SKM-1 (cell line): ENCODE measurements around the gene F2RL1.
"Not testable (repeated sequence)": the region's sequence is repeated elsewhere in the genome, so short reads cannot be mapped to it uniquely, and the experiment has no call there.

ENCODE experiments used
- DNase-seq: peaks from one replicate; lab custom pipeline; 2025; ENCODE audit not compliant: unreplicated experiment; lab: John Stamatoyannopoulos, UW

The F2RL1 gene, protein sequence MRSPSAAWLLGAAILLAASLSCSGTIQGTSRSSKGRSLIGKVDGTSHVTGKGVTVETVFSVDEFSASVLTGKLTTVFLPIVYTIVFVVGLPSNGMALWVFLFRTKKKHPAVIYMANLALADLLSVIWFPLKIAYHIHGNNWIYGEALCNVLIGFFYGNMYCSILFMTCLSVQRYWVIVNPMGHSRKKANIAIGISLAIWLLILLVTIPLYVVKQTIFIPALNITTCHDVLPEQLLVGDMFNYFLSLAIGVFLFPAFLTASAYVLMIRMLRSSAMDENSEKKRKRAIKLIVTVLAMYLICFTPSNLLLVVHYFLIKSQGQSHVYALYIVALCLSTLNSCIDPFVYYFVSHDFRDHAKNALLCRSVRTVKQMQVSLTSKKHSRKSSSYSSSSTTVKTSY

DNA sequence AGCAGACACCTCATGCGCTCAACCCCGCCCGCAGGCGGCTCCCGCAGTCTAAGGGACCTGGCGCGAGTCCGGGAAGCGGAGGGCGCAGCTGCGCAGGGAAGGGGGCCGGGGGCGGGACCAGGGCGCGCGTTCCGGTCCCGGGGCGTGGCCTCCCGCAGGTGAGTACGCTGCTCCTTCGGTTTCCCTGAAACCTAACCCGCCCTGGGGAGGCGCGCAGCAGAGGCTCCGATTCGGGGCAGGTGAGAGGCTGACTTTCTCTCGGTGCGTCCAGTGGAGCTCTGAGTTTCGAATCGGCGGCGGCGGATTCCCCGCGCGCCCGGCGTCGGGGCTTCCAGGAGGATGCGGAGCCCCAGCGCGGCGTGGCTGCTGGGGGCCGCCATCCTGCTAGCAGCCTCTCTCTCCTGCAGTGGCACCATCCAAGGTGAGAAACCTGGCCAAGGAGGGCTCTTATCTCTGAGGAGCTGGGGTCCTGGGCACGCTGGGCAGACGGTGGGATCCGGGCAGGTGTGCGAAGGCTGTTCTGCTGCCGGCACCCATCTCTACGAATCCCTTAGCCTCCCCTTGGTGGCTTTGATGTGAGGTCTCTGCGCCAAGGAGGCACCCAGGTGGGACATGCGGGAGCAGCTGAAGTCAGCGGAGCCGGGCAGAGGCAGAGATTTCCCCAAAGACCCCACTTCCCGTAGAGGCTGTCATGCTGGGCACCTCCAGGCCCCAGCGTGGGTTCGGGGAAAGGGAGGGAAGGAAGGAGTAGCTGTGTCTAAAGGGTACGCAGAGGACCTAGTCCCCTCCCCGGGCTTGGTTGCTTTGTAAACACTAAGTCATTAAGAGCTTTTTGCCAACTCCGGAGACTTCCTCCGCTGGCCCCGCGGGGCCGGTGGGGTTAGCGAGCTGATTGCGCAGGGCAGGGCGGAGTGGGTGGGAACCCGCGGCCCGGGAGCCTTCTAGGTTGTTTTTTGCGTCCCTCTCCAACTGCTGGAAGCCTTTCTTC is at the start of gene F2RL1:
TSS of gene F2RL1 (plus strand) at position 187 of the 988 bp plus-strand sequence. CDS start at position 340, 153 bp downstream.
- no peak for DNase-seq

DNA sequence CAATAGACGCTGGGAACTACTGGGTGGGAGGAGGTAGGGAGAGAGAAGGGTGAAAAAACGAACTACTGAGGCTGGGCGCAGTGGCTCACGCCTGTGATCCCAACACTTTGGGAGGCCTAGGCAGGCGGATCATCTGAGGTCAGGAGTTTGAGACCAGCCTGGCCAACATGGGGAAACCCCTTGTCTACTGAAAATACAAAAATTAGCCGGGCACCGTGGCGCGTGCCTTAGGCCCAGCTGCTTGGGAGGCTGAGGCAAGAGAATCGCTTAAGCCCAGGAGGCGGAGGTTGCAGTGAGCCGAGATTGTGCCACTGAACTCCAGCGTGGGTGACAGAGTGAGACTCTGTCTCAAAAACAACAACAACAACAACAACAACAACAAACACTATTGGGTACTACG is 47.8 kb upstream of the F2RL1 start:
- DNase-seq: not testable (repeated sequence)

DNA sequence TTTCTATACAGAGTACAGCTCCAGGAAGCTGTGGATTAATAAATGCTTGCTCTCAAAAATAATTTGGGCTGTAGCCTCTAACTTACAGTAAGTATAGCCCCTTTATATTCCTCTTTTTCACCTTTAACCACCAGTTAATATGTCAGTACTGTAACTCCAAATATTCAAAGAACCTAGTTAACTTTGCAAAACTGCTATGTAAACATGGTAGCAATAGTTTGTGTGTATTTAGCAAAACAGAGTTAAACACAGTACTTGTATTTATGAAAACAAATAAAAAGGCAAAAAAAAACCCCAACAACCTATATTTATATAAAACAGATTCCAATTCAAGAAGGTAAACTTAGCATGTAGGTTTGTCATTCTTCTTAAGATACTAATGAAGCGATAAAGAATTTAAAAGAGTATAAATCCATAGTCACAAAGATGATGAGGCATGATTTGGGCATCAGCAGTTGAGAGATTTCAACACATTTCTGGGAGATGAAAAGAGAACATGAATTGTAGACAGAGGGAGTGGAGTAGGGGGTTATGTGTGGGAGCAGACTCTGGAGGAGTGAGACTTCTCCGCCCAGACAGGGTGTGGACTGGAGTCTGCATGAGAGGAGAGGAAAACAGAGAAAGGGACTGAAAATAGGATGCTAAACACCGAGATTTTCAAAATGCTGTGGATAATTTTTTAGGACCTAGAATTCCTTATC is 47.0 kb upstream of the F2RL1 start:
- no peak for DNase-seq

DNA sequence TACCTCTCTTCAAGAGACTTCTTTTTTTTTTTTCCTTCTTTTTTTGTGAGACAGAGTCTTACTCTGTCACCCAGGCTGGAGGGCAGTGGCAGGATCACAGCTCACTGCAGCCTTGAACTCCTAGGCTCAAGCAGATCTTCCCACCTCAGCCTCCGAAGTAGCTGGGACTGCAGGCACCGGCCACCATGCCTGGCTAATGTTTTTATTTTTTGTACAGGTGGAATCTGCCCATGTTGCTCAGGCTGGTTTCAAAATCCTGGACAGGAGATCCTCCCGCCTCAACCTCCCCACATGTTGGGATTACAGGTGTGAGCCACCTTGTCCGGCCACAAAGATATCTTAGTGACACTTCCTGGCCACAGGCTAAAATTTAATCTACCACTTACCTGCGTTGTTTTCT is 42.9 kb upstream of the F2RL1 start:
- DNase-seq: no peak

DNA sequence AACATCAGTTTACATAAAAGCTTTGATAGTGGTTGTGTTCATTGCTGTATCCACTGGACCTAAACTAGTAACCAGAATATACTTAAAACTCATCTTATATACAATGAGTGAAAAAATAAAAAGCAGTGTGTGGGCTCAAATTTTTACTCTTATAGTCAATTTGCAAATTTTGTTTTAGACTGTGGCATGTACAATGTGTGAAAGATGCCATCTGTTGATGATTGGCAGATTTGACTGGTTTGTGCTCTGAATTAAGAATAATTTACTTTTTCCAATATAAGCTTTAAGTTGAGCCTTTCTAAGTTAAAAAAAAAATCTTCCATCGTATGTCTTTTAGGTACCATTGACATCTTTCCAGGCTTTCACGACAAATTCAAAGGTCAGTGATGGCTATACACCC is 42.4 kb upstream of the F2RL1 start:
- DNase-seq: no peak

DNA sequence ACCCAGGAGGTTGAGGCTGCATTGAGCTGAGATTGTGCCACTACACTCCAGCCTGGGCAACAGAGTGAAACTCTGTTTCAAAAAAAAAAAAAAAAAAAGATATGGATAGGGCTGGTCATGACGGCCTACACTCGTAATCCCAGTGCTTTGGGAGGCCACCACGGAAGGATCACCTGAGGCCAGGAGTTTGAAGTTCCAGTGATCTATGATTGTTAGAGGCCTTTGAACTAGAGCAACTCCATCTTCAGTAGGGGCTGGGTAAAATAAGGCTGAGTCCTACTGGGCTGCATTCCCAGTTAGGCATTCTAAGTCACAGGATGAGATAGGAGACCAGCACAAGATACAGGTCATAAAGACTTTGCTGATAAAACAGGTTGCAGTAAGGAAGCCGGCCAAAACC is 38.2 kb upstream of the F2RL1 start:
- not testable (repeated sequence) for DNase-seq

DNA sequence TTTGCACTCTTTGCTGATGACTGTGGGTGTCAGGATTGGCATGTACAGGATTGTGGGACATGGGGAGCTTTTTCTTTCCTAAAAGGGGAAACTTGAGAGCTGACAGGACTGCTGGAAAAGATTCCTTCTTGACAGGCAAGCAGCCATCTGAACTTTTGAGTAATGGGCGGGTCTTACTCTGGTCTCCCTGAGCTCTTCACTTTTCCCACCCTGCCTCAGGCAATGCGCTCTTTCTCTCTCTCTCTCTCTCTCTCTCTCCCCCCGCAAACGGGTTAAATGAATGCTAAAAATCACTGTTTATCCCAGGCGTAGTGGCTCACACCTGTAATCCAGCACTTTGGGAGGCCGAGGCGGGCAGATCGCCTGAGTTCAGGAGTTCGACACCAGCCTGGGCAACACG is 37.1 kb upstream of the F2RL1 start:
- no peak for DNase-seq

DNA sequence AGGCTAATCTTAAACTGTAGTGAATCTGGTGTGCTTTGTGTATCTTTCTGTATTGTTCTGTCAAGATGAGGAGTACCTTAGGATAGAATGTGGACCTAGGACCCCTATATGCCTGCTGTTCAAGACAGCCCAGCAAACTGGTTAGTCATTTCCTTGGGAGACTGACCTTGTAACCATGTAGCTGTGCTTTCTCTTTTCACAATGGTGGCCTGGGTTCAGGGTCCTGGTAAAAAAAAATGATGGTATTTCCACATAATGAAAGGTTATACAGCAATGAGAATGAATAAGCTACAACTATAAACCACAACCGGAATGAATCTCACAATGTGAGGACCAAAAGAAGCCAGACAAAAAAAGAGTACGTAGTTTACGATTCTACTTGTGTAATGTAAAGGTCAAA is 36.4 kb upstream of the F2RL1 start:
- DNase-seq: no peak

DNA sequence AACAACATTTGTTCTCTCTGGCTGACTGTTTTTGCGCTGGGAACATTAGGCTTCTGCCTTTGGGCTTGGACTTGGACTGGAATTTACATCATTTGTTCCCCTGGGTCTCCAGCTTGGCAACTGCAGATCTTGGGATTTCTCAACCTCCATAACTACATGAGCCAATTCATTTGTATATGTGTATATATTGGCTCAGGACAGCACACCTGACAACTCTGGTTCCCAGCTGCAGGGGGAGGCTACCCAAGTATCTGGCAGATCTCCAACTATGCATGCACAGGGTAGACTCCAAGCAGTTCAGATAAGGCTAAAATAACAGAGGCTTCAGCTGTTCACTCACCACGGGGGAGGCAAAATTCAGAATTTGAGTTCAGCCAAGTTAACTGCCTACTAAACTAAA is 31.6 kb upstream of the F2RL1 start:
- no peak for DNase-seq

DNA sequence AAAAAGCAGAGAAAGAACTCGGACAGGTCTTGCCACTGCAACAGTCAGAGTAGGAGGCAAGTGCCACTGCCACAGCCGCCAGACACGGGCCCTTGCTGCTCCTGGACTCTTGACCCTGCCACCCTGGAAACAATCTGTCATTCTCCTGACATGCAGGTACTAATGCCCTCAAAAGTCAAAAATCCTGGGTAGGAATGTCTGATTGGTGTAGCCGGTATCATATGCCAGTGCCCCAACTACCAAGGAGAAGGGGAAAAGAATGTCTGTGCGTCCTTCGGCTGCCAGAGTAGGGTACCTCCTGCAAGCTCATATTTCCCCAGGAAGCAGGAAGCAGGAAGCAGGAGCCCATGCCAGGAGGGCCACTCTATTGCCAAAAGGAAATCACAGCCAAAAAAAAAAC is 30.5 kb upstream of the F2RL1 start:
- no peak for DNase-seq

DNA sequence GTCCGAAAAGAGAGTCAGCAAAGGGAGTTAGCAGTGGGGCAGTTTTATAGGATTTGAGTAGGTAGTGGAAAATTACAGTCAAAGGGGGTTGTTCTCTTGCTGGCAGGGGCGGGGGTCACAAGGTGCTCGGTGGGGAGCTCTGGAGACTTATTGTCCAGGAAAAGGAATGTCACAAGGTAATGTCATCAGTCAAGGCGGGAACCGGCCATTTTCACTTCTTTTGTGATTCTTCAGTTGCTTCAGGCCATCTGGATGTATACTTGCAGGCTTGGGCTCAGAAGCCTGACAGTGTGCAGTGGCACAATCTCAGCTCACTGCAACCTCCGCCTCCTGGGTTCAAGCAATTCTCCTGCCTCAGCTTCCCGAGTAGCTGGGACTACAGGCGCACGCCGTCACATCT is 29.6 kb upstream of the F2RL1 start:
- DNase-seq: not testable (repeated sequence)

DNA sequence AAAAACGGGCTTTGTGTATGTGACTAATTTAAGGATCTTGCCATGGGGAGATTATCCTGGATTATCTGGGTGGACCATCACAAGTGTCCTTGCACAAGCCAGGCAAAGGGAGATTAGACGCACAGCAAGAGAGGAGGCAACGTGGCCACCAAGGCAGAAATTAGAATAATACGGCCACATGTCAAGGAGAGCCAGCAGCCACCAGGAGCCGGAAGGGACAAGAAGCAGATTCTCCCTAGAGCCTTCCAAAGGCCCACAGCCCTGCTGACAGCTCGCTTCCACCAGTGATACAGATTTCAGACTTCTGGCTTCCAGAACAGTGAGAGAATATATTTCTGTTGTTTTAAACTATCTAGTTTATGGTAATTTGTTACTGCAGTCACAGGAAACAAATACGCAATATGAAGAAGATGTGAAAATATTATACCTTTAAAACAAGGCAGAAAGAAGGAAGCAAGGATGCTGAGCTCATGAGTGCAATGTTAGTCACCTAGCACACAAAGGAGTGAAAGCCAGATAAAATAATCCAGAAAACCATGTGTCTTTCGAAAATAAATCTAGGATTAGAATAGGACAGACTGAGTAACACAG is 28.7 kb upstream of the F2RL1 start:
- DNase-seq: no peak

DNA sequence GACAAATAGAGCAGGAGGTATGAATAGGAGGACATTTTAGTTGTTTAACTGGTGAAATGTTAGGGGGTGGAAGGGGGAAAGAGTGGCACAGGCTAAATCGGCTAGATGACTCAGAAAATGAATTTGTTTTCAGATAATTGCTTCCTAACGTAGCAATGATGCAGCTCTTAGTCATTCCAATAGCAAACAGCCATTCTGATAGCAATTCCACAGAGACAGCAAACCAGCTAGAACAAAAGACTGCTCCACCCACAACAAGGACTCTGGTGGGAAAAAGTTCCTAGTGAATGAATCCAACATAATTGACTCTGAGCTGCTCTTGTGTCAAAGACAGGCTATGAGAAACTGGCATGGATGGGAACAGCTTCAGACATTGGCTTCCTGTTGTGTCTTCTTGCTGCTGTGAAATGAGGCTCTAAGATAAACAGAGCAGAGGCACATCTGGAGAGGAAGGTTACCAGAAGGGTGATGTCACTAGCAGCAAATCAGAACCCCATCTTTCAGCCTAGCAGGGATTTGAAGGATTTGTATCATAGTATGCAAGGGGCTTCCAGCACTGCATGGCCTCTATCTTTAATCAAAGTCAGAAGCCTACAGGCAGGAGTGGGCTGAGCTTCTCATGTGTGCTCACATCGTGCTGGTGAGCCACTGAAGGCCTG is 28.1 kb upstream of the F2RL1 start:
- DNase-seq: no peak

DNA sequence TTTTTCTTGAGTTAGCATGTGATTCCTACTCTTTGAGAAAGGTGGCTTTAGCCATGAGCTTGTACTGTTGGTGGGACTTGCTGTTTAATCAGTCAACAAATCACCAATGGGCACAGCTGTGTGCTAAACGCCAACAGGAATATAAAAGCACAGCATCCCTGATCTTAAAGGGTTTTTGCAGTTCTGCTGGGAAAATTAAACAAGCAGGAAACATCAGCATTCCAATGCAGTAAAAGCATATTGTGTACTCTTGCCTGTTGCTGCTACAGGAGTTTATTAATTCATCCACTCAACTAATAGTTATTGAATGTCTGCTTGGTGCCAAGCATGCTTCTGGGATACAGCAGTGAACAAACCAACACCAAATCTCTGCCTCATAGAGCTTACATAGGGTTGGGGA is 27.4 kb upstream of the F2RL1 start:
- no peak for DNase-seq

DNA sequence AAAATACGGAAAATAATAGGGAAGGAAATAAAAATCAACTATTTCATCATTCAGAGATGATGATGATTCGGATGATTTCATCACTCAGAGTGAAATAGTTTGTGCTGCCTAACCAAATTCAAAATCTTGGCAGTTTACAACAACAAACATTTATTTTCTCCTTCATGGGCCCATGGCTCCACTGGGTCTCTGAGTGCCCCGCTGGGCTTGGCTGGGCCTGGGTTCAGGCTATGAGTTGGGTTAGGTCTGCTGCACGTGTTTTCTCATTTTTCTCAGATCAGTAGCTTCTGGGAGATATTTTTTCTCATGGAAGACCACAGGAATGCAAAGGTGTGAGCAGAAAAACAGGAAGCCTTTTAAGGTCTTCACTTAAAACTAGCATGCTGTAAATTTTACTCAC is 24.0 kb upstream of the F2RL1 start:
- no peak for DNase-seq

DNA sequence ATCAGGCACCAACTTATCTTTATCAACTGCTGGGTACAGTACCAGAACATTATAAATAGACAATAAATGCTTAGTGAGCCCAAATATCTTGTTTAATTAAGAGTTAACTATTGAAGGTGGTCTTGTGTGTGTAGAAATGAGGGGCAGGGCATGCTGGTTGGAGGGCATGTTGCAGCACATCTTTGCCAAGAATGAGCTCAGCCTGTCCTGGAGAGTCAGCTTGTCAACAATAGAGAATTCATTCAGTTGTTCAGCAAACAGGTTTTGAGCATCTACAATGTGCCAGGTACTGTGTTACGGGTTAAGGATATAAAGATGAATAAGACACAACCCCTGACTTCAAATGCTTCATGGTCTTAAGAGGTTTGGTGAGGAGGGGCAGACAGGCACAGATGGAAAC is 19.2 kb upstream of the F2RL1 start:
- DNase-seq: no peak

DNA sequence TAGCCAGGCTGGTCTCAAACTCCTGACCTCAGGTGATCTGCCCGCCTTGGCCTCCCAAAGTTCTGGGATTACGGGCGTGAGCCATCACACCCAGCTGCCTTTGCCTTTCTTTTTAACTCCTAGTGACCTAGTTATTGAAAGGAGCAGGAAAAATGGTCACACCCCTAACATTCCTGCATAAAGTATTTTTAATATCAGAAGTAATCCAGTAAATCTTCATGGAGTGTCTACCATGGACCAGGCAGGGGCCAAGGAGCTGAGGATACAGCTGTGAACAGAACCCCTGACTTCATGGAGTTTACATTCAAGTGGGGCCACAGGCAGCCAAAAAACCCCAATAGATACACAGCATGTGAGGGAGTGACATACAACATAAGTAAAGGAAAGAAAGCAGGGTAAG is 18.3 kb upstream of the F2RL1 start:
- DNase-seq: no peak

DNA sequence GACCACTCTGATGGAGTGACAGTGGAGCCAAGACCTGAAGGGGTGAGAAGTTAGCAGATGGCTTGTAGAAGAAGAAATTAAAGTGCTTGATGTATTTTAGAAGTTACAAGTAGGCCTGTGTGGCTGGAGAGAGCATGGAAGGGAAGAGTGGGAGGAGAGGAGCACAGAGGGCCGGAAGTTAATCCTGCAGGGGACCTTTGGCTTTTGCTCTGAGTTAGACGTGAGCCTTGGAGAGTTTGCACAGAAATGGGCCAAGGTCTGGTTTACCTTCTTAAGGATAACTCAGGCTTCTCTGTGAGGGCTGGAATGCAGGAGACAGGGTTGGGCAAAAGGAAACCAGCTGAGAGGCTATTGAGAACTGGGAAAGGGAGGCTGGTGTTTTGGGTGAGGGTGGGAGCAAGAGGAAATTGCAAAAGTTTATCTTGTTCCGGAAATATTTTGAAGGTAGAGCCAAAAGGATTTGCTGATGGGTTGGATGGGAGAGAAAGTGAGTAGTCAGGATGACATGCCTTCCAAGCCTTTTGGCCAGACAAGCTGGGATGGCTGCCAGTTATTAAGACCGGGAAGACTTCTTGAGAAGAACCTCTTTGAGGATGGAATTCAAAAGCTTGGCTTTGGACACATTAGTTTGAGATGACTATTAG is 17.5 kb upstream of the F2RL1 start:
- no peak for DNase-seq

DNA sequence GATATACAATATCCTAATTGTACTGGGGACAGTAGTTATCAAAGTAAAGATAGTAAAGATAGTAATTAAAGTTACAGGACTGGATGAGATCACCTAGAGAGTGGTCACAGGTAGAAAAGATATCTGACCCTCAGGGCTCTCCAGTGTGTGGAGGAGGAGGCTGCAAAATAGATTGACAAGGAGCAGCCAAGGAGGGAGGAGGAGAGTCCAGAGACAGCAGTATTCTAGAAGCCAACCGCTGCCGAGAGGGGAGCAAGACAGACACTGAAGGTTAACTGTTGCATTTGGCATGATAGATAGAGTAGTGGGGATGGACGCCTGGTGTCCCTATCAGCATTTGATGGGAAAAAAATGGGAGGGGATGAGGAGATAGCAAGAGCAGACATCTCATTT is 17.0 kb upstream of the F2RL1 start:
- DNase-seq: no peak

DNA sequence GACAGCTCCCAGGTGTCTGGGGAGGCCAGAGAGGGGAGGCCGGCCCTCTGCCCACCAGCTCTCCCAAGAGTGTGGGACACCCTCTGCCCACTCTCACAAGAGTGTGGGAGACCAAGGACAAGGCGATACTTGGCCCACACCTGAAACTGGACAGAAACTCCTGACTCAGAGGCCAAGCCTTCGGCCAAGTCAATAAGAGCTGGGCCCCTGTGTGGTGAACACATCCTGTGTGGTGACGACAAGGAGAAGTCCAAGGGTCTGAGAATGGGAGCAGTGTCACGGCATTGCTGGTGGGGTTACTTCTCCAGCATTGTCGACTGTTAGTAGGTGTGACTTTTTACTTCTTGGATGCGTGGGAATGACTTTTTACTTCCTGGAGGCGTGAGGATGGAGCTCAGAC is 14.6 kb upstream of the F2RL1 start:
- no peak for DNase-seq
